Right ventricle myocardium inferior (tissue), 1 donor: ENCODE results near the gene JMJD1C. TPM values are rescaled to one million over a fixed set of nuclear protein-coding genes. Genes with fewer than 3 reads are reported as not detected.
"Not testable (repeated sequence)": the region's sequence is repeated elsewhere in the genome, so short reads cannot be mapped to it uniquely, and the experiment has no call there.

Source experiments
- ATAC-seq: fragments of 200-7000 bp; cut with Tn5 transposase; one replicate; pipeline ENCODE4 v1.9.1; 2020; ENCODE audit warnings: mild to moderate bottlenecking, moderate library complexity
- DNase-seq: peaks from one replicate; pipeline ENCODE4 v3.0.0; 2021; ENCODE audit errors: missing footprints
- intact Hi-C: fragments of 100-400 bp; cut with DNase I; formaldehyde crosslinking; loops from one replicate; pipeline ENCODE4 v1.11.0; 2022
- total RNA-seq: library from RNA; stranded (reverse); fragmentation: NEBNext Ultra II Directional; extraction: Animal tissue kit (Norgen Biotek cat#: 25700); gene quantifications from one replicate; pipeline ENCODE4 v1.2.1, GENCODE V29; 2021
- donor health status: DM: no; HTN: yes; CAD: no; lungs with severe emphysema.

Gene JMJD1C
- total RNA-seq, 1 donor from 2014 or later = 38.1 TPM

DNA sequence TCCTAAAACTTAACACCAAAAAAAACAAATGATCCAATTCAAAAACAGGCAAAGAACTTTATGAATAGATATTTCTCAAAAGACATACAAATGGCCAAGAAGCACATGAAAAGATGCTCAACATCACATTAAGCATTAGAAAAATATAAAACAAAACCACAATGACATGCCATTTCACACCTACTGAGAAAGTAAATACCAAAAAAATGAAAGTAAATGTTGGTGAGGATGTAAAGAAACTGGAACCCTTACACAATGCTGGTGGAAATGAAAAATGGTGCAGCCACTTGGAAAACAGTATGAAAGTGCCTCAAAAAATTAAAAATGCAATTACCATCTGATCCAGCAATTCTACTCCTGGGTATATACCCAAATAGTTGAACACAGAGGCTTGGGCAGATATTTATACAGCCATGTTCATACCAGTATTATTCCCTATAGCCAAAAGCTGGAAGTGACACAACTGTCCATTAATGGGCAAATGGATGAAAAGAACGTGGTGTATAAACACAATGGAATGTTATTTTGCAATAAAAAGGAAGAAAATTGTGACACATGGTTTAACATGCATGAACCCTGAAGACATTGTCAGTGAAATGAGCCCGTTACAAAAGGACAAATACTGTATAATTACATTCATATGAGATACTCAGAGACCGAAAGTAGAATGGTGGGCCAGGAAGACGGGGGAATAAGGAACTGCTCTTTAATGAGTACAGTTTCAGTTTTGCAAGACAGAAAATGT lies 89.0 kb downstream of the JMJD1C start:
- DNase-seq (no peak), ATAC-seq (no peak)
- intact Hi-C loops = no loop called here

DNA sequence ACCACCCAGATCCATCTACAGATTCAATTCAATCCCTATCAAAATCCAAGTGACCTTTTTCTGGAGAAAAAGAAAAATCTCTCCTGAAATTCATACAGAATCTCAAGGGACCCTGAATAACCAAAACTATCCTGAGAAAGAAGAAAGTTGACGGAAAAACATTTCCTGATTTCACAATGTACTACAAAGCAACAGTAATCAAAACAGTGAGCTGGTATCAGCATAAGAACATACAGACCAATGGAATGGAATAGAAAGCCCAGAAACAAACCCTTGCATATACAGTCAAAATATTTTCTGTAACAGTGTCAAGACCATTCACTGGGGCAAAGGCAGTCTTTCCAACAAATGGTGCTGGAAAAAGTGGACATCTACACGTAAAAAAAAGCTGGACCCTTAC lies 89.9 kb downstream of the JMJD1C start:
- peak; percentile 37 for ATAC-seq
- intact Hi-C loops = no loop called here

DNA sequence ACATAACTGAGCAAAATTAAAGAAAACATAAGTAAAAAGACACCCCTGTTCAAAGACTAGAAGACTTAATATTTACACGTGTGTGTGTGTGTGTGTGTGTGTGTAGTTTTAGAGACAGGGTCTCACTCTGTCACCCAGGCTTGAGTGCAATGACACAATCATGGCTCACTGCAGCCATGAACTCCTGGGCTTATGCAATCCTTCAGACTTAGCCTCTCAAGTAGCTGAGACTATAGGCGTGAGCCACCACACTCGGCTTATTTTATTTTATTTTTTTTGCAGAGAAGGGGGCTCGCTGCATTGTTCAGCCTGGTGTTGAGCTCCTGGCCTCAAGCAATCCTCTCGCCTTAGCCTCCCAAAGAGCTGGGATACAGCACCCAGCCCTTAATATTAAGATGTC lies 90.3 kb downstream of the JMJD1C start:
- intact Hi-C loops = no loop called here
- ATAC-seq (no peak), DNase-seq (no peak)

More for the DNA sequence above, 89.9 kb downstream of the JMJD1C start:
- DNase-seq = no peak

DNA sequence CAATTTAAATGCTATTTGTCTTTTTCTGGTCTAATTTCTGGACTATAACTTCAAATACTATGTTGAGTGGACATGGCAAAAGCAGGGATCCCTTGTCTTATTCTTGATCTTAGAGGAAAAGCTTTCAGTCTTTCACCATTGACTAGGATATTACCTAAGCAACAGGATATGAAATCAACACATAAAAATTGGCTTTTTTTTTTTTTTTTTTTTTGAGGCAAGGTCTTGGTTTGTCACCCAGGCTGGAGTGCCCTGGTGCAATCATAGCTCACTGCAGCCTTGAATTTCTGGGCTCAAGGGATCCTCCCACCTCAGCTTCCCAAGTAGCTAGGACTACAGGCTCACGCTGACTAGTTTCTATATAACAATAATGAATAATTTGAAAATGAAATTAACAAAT lies 90.8 kb downstream of the JMJD1C start:
- no peak for DNase-seq

DNA sequence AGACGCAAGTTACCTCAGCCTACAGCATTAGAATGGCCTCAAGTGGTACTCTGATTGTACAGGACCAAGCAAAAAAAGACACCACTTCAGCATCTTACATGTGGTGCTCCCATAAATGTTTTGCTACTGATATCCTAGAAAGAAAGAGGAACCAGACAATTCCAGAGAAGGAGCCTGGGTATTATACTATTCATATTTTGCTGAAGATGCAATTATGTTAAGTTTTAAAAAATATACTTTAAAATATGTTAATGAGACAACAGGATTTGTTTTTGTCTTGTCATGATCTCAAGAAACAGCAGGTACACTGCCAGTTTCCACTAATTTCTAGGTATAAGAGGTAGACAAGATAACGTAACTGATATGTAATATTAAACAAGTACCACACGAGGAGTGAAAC lies 92.6 kb downstream of the JMJD1C start:
- ATAC-seq = no peak
- intact Hi-C loops = no loop called here
- DNase-seq = no peak

More for the DNA sequence above, 90.8 kb downstream of the JMJD1C start:
- no peak for ATAC-seq
- intact Hi-C loops = no loop called here

DNA sequence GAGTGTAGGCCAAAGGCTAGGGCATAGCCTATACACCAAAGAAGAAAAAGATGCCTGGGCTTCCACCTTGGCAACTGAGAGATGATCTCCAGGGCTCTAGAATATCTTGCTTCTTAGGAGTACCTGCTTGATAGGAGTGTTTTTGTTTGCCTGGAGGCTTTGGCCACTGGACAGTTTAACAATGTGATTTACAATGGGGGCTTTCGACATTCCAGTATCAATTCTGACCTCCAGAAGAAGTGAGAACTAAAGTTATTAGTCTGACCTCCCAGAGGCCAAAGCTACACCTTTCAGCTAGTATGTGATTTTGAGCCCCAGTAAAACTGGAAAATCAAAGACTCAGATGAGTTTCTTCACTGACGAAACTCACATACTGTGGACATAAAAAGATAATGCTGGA lies 96.1 kb downstream of the JMJD1C start:
- ATAC-seq = no peak
- intact Hi-C loops = no loop called here

DNA sequence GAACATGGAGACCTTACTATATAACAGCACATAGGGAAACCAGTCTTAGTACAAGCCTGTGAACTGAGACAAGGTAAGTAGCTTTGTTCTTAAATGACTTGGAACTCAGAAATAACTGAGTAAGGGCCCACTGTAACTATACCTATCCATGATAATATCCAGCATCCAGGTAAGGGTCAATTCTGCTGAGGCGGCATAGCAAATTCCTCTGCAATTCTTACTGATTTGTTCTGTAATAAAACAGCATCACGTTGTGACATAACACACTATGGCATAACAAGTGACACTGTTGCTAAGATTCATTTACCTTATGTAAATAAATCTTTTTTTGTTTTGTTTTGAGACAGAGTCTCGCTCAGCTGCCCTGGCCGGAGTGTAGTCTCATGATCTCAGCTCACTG lies 97.4 kb downstream of the JMJD1C start:
- no peak for DNase-seq
- intact Hi-C loops = no loop called here
- ATAC-seq = no peak

More for the DNA sequence above, 96.1 kb downstream of the JMJD1C start:
- DNase-seq = no peak

DNA sequence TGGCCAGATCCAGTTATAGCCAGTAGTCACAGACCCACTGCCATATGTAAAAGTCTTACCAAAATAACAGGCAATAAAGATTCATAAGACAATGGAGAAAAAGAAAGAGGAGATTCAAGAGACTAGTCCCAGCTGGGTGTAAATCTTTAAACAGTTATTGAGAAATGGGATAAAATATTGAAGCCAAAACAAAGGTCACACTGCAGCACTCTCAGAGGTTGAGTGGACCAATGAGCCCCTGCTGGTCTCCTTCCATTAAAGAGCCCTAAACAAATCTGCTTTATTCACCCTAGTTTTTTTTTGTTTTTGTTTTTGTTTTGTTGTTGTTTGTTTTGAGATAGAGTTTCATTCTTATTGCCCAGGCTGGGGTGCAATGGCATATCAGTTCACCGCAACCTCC lies 98.8 kb downstream of the JMJD1C start:
- DNase-seq = no peak
- intact Hi-C loops = no loop called here
- no peak for ATAC-seq

DNA sequence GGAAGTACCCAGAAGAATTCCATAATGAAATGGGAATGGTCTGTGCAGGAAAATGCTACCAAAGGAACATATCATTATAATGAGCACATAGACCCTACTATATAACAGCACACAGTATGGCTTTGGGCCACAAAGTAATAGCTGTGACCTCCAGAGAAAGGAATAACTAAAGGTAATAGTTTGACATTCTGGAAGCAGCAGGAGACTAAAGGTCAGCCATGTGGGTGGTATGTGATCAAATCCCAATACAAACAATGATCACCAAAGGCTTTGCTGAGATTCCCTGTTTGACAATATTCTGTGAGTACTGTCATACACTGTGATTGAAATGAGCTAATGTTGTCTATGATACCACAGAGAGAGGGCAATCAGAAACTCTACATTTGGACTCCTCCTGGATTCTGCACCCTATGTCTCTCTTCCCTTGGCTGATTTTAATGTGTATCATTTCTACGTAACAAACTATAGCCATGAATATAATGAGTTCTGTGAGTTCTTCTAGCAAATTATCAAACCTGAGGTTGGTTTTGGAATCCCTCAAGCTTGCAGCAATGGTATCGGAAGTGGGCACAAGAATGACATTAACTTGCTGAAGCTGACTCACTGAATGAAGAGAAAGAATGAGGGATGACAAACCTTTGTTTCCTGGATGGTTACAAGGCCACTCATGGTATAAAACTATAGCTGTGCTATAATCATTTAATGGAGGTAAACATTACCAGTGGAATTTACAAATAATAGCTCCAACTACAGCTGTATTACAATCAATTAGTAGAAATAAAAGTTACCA lies 99.6 kb downstream of the JMJD1C start:
- DNase-seq (no peak), ATAC-seq (no peak)
- intact Hi-C loops = no loop called here

DNA sequence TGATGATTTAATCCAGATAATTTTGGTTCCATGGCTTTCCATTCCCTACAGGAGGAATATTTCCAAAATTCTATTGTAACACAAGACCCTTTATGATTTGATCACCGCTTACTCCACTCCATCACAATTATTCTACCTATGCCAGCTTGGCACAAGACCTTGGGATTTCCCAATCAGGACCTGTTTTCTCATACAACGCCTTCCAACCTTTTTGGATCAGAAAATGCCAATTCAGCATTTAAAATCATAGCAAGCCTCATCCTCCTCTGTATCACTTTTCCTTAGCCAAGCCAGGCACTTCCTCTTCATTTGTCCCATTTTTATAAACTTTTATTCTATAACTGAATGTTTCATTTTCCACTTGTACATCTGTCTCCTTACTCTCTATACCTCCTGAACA lies 100.9 kb downstream of the JMJD1C start:
- DNase-seq (no peak), ATAC-seq (no peak)
- intact Hi-C loops = no loop called here

DNA sequence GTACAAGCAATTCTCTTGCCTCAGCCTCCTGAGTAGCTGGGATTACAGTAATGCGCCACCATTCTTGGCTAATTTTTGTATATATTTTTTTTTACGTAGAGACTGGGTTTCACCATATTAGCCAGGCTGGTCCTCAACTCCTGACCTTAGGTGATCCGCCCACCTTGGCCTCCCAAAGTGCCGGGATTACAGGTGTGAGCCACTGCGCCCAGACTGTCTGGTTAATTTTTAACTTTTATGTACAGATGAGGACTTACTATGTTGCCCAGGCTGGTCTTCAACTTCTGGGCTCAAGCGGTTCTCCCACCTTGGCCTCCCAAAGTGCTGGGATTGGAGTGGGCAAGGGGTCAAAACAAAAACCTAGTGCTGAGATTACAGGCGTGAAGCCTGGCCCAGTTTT lies 101.8 kb downstream of the JMJD1C start:
- DNase-seq = no peak
- ATAC-seq = no peak
- intact Hi-C loops = no loop called here

DNA sequence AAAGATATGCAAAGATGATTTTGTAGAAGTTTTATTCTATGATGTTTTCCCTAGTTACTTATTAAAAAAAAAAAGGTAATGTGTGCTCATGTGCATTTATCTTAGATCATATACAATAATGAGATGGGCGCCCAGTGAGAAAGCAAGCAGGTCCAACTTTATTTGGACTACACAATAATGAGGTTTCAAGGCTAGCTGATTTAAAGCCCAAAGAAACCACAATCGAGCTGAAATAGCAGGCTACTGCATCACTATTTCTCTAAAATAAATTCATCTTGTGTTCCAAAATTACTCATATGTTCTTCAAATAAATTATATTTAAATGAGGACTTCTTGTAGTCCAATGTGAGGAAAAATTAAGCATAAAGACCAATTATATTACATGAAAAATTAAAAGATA lies 110.1 kb downstream of the JMJD1C start:
- ATAC-seq (no peak), DNase-seq (no peak)
- intact Hi-C loops = no loop called here

DNA sequence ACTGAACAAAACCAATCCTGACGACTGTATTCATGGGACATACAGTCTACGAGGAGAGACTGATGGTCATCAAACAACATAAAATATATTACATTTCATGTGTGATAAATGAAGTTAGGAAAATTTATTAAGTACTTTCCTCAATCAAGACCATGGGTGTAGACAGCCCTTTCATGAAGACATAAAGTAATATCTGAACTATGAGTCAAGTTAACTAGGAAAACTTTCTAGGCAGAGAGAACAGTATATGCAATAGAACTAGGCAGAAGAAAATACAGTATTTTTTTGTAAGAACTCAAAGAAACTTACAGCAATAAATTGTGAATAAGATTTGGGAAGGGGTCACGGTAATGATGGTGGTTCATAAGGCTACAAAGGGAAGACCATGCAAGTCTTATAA lies 112.8 kb downstream of the JMJD1C start:
- ATAC-seq (no peak), DNase-seq (no peak)
- intact Hi-C loops = no loop called here

DNA sequence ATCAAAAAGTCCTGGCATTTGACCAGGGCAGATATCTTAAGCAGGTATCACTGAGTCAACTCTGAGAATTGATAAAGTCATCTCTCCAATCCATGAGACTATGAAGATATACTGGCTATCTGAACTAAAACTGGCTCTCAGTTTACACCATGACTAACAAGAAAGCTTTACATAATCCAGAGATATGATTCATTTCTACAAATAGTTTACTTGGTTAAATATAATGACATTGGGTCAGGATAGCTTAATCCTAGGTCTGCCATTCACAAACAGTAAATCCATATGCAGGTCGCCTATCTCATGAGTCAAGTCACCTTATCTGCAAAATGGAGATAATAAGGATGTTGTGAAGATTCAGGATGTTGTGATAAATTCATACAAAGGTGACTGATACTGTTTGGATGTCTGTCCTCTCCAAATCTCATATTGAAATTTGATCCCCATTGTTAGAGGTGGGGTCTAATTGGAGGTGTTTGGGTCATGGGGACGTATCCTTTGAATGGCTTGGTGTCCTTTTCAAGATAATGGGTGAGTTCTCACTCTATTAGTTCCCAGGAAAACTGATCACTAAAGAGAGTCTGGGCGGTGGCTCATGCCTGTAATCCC lies 117.4 kb downstream of the JMJD1C start:
- intact Hi-C loops = no loop called here
- ATAC-seq (no peak), DNase-seq (no peak)

DNA sequence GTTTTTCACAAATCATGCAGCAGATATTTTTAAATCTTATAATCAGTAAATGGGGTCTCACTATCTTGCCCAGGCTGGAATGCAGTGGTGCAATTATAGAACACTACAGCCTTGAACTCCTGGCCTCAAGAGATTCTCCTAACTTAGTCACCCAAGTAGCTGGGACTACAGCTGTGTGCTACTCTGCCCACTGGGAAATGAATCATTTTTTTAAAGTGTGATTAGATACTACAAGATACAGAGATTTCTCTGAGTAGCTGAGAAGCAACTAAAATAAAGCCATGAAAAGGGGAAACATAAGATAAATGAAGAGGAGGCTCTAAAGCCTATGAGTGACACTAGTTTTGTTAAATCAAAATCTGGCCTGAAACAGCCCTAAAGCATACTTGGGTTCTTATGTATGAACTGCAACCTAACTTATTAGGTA lies 119.7 kb downstream of the JMJD1C start:
- intact Hi-C loops = no loop called here
- DNase-seq (no peak), ATAC-seq (no peak)

DNA sequence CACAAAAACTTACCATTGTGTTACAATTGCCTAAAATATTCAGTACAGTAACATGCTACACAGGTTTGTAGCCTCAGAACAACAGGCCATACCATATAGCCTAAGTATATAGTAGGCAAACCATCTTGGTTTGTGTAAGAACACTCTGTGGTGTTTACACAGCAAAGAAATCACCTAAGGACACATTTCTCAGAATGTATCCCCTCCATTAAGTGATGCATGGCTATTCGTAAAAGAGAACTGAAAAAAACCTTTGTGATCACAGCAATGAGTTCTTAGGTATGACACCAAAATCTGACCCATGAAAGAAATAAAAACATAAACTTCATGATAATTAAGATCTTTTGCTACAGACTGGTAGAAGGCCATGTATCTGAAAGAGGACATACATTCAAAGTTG lies 121.5 kb downstream of the JMJD1C start:
- no peak for ATAC-seq
- DNase-seq = no peak
- intact Hi-C loops = no loop called here

DNA sequence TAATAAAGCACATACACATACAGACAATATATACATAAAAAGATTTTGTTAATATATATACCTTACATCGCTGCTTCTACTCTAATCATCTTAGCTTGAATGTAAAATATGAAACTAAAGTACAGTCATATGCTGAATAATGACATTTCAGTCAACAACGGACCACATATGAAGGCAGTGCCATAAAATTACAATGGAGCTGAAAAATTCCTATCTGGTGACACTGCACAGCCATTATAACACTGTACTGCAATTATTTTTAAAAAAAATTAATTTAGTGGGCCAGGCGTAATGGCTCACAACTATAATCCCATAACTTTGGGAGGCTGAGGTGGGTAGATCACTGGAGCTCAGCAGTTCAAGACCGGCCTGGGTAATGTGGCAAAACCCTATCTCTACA lies 122.3 kb downstream of the JMJD1C start:
- no peak for DNase-seq
- intact Hi-C loops = no loop called here
- no peak for ATAC-seq

DNA sequence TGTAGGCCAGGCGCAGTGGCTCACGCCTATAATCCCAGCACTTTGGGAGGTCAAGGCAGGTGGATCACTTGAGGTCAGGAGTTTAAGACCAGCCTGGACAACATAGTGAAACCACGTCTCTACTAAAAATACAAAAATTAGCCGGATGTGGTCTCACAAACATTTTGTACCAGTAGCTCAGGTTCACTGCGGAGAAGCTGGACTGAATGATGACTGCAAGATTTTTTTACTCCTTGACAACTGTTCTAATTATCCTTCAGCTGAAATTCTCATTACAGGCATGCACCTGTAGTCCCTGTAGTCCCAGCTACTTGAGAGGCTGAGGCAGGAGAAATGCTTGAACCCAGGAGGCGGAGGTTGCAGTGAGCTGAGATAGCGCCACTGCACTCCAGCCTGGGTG lies 126.1 kb downstream of the JMJD1C start:
- intact Hi-C loops, ATAC-seq, DNase-seq: not testable (repeated sequence)

DNA sequence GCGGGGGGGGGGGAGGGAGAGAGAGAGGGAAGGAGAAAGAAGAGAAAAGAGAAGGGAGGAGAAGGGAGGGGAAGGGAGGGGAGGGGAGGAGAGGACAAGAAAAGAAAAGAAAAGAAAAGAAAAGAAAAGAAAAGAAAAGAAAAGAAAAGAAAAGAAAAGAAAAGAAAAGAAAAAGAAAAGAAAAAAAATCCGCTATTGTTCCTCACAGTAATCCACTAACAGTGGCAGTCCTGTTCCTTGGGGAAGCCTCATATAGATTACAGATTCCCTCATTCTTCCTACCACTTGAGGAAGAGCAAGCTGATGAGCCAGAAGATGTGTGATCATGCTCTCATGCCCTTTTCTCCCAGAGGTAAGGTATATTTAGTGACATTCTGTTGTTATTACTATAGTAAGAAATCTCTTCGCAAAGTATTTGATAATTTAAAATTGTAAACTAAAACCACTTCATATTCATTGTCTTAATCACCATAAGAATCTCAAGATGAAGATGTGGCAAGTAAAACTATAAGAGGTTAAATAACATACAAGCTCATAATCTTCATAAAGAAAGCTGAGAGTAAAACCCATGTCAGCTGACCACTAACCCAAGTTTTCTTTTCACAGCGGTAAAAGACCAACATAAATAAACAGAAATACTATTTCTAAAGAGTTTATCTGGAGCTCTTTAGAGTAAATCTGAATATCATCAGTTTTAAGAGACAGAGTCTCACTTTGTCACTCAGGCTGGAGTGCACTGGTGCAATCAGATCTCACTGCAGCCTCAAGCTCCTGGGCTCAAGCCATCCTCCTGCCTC lies 128.1 kb downstream of the JMJD1C start:
- intact Hi-C loops = no loop called here
- ATAC-seq (no peak), DNase-seq (no peak)
